ENCODE data around the gene ZNF358. TPM values are rescaled to one million over a fixed set of nuclear protein-coding genes. Genes with fewer than 3 reads are reported as not detected.
A peak's percentile ranks its signal among the peaks of the same experiment; 100 is the strongest.

ZNF358 gene
- total RNA-seq, 1 donor from 2014 or later = 67.1 TPM

DNA sequence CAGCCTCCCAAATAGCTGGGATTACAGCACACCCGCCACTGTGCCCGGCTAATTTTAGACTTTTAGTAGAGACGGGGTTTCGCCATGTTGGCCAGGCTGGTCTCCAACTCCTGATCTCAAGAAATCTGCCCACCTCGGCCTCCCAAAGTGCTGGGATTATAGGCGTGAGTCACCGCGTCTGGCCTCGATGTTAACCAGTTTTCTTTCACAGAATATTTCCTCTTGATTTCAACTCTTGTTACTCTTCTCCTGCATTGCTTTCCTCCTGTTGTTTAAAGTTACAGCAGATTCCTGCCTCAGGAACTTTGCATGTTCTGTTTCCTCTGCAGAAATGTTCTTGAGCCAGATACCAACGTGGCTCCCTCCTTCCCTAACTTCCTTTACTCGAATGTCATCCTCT, 23.3 kb upstream of the ZNF358 start:
- TF ChIP-seq, protein P1, sequence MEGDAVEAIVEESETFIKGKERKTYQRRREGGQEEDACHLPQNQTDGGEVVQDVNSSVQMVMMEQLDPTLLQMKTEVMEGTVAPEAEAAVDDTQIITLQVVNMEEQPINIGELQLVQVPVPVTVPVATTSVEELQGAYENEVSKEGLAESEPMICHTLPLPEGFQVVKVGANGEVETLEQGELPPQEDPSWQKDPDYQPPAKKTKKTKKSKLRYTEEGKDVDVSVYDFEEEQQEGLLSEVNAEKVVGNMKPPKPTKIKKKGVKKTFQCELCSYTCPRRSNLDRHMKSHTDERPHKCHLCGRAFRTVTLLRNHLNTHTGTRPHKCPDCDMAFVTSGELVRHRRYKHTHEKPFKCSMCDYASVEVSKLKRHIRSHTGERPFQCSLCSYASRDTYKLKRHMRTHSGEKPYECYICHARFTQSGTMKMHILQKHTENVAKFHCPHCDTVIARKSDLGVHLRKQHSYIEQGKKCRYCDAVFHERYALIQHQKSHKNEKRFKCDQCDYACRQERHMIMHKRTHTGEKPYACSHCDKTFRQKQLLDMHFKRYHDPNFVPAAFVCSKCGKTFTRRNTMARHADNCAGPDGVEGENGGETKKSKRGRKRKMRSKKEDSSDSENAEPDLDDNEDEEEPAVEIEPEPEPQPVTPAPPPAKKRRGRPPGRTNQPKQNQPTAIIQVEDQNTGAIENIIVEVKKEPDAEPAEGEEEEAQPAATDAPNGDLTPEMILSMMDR (conservative IDR thresholded peaks at IDR 0.05) = no peak
- H3K4me1 Mint-ChIP-seq (ENCODE audit: unreplicated experiment) = peaks cover 7% of the 10 kb centered on the region
- no peak overlapping the region for H3K4me3 Mint-ChIP-seq
- H3K9me3 Mint-ChIP-seq = no peaks in the 10 kb centered on the region
- no peak overlapping the region for H3K27ac Mint-ChIP-seq
- H3K27me3 Mint-ChIP-seq = peaks cover 9% of the 10 kb centered on the region
- no peak for DNase-seq (ENCODE audit: extremely low spot score, unreplicated experiment)
- H3K36me3 Mint-ChIP-seq = peaks cover 3% of the 10 kb centered on the region

DNA sequence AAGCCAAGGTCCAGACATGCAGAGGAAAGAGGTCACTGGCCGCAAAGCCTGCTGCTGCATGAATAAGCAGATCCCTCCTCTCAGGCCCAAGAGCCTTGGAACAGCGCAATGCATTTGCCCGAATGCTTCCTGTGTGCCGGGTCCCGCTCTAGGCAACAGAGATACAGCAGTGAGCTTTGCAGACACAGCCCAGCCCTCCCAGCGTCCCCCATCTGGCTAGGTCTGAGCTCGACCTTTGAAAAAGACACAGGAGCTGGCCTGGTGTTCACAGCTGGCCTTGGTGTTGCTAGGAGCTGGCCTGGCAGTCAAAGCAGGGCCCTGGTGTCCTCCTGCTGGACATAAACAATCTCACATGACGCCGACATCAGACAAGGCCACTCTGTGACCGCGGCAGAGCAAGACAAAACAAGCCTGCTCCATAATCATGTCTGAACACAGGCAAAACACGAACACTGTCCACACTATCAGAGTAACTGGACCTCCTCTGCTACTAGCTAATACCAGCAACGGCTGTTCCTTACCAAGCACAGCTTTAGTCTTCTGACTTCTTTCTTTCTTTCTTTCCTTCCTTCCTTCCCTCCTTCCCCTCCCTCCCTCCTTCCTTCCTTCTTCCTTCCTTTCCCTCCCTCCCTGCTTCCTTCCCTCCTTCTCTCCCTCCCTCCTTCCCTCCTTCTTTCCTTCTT, 21.3 kb upstream of the ZNF358 start:
- H3K4me1 Mint-ChIP-seq (ENCODE audit: unreplicated experiment) = peaks cover under 1% of the 10 kb centered on the region
- no peaks in the 10 kb centered on the region for H3K9me3 Mint-ChIP-seq
- H3K4me3 Mint-ChIP-seq = no peak overlapping the region

DNA sequence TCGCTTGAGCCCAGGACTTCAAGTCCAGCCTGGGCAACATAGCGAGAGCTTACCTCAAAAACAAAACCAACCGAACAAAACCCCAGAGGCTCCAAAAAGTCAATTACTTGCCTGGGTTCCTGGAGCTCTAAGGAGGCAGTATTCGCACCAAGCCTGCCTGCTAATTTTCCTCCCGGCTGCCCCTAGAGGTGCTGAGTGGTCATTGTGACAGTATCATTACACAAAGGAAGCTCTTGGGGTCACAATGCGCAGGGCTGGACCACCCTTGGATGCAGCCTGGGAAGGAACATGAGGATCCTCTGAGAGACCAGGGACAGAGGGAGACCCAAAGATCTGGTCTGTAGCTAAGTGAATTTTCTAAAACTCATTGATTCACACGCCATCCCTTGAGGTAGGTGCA, 18.6 kb upstream of the ZNF358 start:
- Mint-ChIP-seq H3K27ac (no peak overlapping the region), H3K9me3 (no peaks in the 10 kb centered on the region), H3K27me3 (peaks cover 30% of the 10 kb centered on the region), H3K36me3 (no peaks in the 10 kb centered on the region), H3K4me3 (no peak overlapping the region), H3K4me1 (ENCODE audit: unreplicated experiment) (no peaks in the 10 kb centered on the region)
- TF ChIP-seq, protein P1 (conservative IDR thresholded peaks at IDR 0.05) = peak; percentile 63
- DNase-seq (ENCODE audit: extremely low spot score, unreplicated experiment) = no peak

More for the DNA sequence above, 21.3 kb upstream of the ZNF358 start:
- TF ChIP-seq, protein P1 (conservative IDR thresholded peaks at IDR 0.05) = peak; percentile 63
- Mint-ChIP-seq H3K27me3 (peaks cover 18% of the 10 kb centered on the region), H3K27ac (peak overlapping the region; percentile 83), H3K36me3 (no peaks in the 10 kb centered on the region)
- no peak for DNase-seq (ENCODE audit: extremely low spot score, unreplicated experiment)

DNA sequence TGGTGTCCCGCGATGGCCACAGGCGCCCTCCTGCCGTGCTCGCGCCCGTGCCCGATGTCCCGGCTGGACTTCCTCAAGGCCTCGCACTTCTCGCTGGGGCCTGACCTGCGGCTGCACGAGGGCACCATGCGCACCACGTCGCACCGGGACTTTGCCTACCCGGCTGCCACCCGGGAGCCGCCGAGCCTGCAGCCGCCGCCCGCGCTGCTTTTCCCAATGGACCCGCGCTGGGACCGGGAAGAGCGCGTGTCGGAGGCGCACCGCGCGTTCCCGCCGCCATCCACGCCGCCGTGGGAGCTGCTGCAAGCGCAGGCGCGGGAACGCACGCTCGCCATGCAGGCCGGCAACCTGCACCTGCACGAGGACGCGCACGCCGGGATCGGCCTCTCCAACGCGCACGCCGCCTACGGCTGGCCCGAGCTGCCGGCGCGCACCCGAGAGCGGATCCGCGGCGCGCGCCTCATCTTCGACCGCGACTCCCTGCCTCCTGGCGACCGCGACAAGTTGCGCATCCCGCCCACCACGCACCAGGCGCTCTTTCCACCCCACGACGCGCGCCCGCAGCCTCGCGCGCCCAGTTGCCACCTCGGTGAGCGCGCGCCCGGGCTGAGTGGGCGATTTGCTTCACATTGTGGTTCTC, 15.0 kb upstream of the ZNF358 start:
- peak; percentile 88 for DNase-seq (ENCODE audit: extremely low spot score, unreplicated experiment)
- H3K27me3 Mint-ChIP-seq = peaks cover 30% of the 10 kb centered on the region
- no peaks in the 10 kb centered on the region for H3K9me3 Mint-ChIP-seq
- no peaks in the 10 kb centered on the region for H3K4me1 Mint-ChIP-seq (ENCODE audit: unreplicated experiment)
- H3K4me3 Mint-ChIP-seq = peak overlapping the region; percentile 80
- no peak overlapping the region for H3K27ac Mint-ChIP-seq
- TF ChIP-seq, protein P1 (conservative IDR thresholded peaks at IDR 0.05) = peak; percentile 52
- no peaks in the 10 kb centered on the region for H3K36me3 Mint-ChIP-seq

DNA sequence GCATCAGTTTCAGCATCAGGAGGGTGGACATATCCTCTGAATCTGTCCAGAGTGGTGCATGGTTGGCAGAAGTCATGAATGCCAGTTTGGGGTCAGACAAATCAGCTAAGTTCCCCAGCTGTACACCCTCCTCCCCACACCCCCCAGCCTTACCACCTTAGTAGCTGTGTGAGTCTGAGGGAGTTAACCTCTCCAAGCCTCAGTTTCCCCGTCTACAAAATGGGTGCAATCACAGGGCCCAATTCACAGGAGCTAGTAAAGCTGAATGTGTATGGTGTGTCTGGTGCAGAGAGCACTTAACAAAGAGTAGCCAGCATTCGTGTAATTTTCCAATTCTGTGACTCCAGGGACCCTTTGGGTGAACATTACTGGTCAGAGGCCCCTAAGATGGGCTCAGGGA, 13.4 kb upstream of the ZNF358 start:
- no peak overlapping the region for H3K4me3 Mint-ChIP-seq
- H3K36me3 Mint-ChIP-seq = no peaks in the 10 kb centered on the region
- H3K9me3 Mint-ChIP-seq = no peaks in the 10 kb centered on the region
- no peaks in the 10 kb centered on the region for H3K4me1 Mint-ChIP-seq (ENCODE audit: unreplicated experiment)
- no peak for DNase-seq (ENCODE audit: extremely low spot score, unreplicated experiment)
- TF ChIP-seq, protein P1 (conservative IDR thresholded peaks at IDR 0.05) = no peak
- H3K27me3 Mint-ChIP-seq = peaks cover 21% of the 10 kb centered on the region
- no peak overlapping the region for H3K27ac Mint-ChIP-seq
